Lower leg skin (tissue), 3 donors: ENCODE measurements around the gene OTX1.

Experiments used
- CTCF ChIP-seq, 3 donors: fragments of 450-650 bp; IDR thresholded peaks; one replicate each; pipeline ENCODE4 v1.5.1; 2016; ENCODE audit warnings: antibody characterized with exemption in 3 of 3, mild to moderate bottlenecking in 3 of 3, moderate library complexity in 2 of 3
- POLR2A ChIP-seq, 2 donors: fragments of 450-650 bp; IDR thresholded peaks; one replicate each; pipeline ENCODE4 v1.6.1; 2016 to 2017; ENCODE audit warnings: antibody characterized with exemption in 2 of 2, mild to moderate bottlenecking in 1 of 2, moderate library complexity in 1 of 2

- no peak for TF ChIP-seq CTCF (IDR thresholded peaks at IDR 0.05)
- no peak for TF ChIP-seq POLR2A (IDR thresholded peaks at IDR 0.05)
These were observed 35.2 kb upstream of the OTX1 start for GRCh38 chr2:63015389-63015788.
